ENCODE data around the gene BEAN1. TPM values are rescaled to one million over a fixed set of nuclear protein-coding genes. Genes with fewer than 3 reads are reported as not detected.

BEAN1 gene
- total and polyA plus RNA-seq, 10 donors: 0.21 to 0.68 (median 0.42) TPM; not detected in 3

GRCh38 chr16:66429290-66429962 lies 2.3 kb downstream of the BEAN1 start:
- no peak for TF ChIP-seq POLR2A (IDR thresholded peaks at IDR 0.05)
- no peak for DNase-seq
- intact Hi-C loops (cut with DNase I; ENCODE audit: low total_unique reads): no loop called here

GRCh38 chr16:66430214-66430613 lies 3.1 kb downstream of the BEAN1 start:
- TF ChIP-seq POLR2AphosphoS5 (IDR thresholded peaks at IDR 0.05) (no peak), POLR2A (IDR thresholded peaks at IDR 0.05) (no peak), CTCF (IDR thresholded peaks at IDR 0.05 in 8 of 11, conservative IDR thresholded peaks at IDR 0.05 in 3 of 11) (no peak)
- H3K27me3 ChIP-seq (replicated peaks in 1 of 7): peaks cover 3 to 87% (median 32%) of the 10 kb centered on the region in 7 donors
- H3K36me3 ChIP-seq: no peaks in the 10 kb centered on the region
- H3K4me3 ChIP-seq: no peak overlapping the region
- intact Hi-C loops (cut with DNase I; ENCODE audit: low total_unique reads): no loop called here
- WGBS, 5 donors: 70 to 77% (median 74%) methylated on average over 3 of the region's 3 CpGs
- no peak for DNase-seq
- H3K4me1 ChIP-seq: peaks cover 5 to 26% (median 20%) of the 10 kb centered on the region in 6 donors
- no peaks in the 10 kb centered on the region for H3K9me3 ChIP-seq
- no peak overlapping the region for H3K27ac ChIP-seq

More at GRCh38 chr16:66429290-66429962, 2.3 kb downstream of the BEAN1 start:
- Histone ChIP-seq H3K27me3 (replicated peaks in 1 of 7) (peaks cover 3 to 95% (median 32%) of the 10 kb centered on the region in 7 donors), H3K27ac (no peak overlapping the region), H3K4me1 (peaks cover 5 to 26% (median 20%) of the 10 kb centered on the region in 6 donors), H3K36me3 (no peaks in the 10 kb centered on the region), H3K9me3 (no peaks in the 10 kb centered on the region), H3K4me3 (no peak overlapping the region)
- WGBS, 5 donors: 53 to 65% (median 60%) methylated on average over 9 of the region's 9 CpGs

- Histone ChIP-seq H3K27me3 (replicated peaks in 1 of 7) (peaks cover 3 to 72% (median 18%) of the 10 kb centered on the region in 7 donors), H3K27ac (no peak overlapping the region), H3K4me3 (no peak overlapping the region), H3K36me3 (no peaks in the 10 kb centered on the region), H3K9me3 (no peaks in the 10 kb centered on the region), H3K4me1 (peaks cover 2 to 16% (median 12%) of the 10 kb centered on the region in 6 donors)
- no peak for DNase-seq
- intact Hi-C loops (cut with DNase I; ENCODE audit: low total_unique reads): no loop called here
- no peak for TF ChIP-seq POLR2AphosphoS5 (IDR thresholded peaks at IDR 0.05)
- TF ChIP-seq CTCF (IDR thresholded peaks at IDR 0.05 in 8 of 11, conservative IDR thresholded peaks at IDR 0.05 in 3 of 11): no peak
- 86 to 91% (median 91%) methylated on average over 8 of the region's 8 CpGs for WGBS, 5 donors
Measured at GRCh38 chr16:66431760-66432159, 4.7 kb downstream of the BEAN1 start.

DNA sequence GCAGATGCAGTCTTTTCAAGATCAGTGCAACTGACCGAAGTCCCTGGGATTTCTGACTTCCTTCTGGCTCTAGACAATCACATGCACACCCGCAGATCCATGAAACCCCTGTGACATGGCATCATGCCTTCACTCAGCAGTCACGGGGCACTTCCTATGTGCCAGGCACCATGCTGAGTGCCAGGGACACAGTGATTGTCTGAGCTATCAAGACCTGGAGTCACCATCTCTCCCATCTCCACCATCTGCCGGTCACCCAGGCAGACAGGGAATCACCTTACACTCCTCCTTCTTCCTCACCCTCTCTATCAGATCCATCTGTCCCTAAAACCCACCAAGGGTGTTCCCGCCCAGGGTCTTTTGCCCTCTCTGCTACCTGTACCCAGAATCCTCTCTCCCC lies 5.3 kb downstream of the BEAN1 start:
- H3K9me3 ChIP-seq: no peaks in the 10 kb centered on the region
- 63 to 91% (median 83%) methylated on average over 5 of the region's 5 CpGs for WGBS, 5 donors
- intact Hi-C loops (cut with DNase I; ENCODE audit: low total_unique reads): no loop called here
- peaks cover 1 to 12% (median 9%) of the 10 kb centered on the region in 6 donors for H3K4me1 ChIP-seq
- DNase-seq: no peak
- TF ChIP-seq POLR2A (IDR thresholded peaks at IDR 0.05) (no peak), CTCF (IDR thresholded peaks at IDR 0.05 in 8 of 11, conservative IDR thresholded peaks at IDR 0.05 in 3 of 11) (no peak), POLR2AphosphoS5 (IDR thresholded peaks at IDR 0.05) (no peak)
- peaks cover 3 to 66% (median 15%) of the 10 kb centered on the region in 7 donors for H3K27me3 ChIP-seq (replicated peaks in 1 of 7)
- H3K27ac ChIP-seq: no peak overlapping the region
- no peak overlapping the region for H3K4me3 ChIP-seq
- no peaks in the 10 kb centered on the region for H3K36me3 ChIP-seq

Measured in spleen (tissue), 11 donors.